Measurements from ENCODE around the gene KRT39. TPM values are rescaled to one million over a fixed set of nuclear protein-coding genes. Genes with fewer than 3 reads are reported as not detected.

Gene KRT39
- total and polyA plus RNA-seq, 2 of the 8 experiments (the other 6 are each of a cell fraction or from before 2014, with no cell fraction given), result not detected

DNA sequence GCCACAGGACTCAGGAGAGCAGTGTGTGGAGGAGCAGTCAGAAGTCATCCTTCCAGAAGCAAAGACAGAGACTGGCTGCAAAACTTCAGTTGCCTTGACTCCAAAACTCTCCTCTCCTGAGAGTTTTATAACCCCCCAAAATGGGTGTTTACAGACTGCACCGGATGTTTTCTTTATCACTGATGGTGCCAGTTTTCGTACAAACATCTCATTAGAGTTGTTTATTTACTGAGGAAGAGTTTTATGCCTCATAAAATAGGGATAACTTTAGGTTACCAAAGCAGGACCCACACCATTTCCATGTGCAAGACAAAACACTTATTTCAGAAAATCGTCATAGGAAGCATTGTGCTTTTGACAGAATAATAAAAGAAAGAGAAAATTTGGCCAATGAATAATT lies 17.5 kb upstream of the KRT39 start, which contains the start of gene KRT40 (continued):
- TF ChIP-seq SIN3A (conservative IDR thresholded peaks at IDR 0.05 in 1 of 2, IDR thresholded peaks at IDR 0.05 in 1 of 2; ENCODE audit: low read depth in 1 of 2, low read length in 2 of 2) (no peak), BACH1 (IDR thresholded peaks at IDR 0.05; ENCODE audit: low read length) (no peak), RFX5 (IDR thresholded peaks at IDR 0.05; ENCODE audit: borderline replicate concordance, low read depth, low read length) (no peak), RBBP5 (IDR thresholded peaks at IDR 0.05; ENCODE audit: borderline replicate concordance, low read depth, low read length) (no peak), ZNF274 (IDR thresholded peaks at IDR 0.05; ENCODE audit: borderline replicate concordance, extremely low read depth, low read length) (no peak)
